Superior temporal gyrus (tissue), 1 donor: Measurements from ENCODE around the gene CAPN5.
"Not testable (repeated sequence)": the region's sequence is repeated elsewhere in the genome, so short reads cannot be mapped to it uniquely, and the experiment has no call there.

Experiments
- DNase-seq: peaks from one replicate; pipeline ENCODE4 v3.0.0-alpha.2; 2016; ENCODE audit errors: extremely low spot score

CAPN5 gene

GRCh38 chr11:77096591-77097019 is 29.8 kb downstream of the CAPN5 start:
- DNase-seq, result no peak

GRCh38 chr11:77097180-77097579 is 30.4 kb downstream of the CAPN5 start:
- not testable (repeated sequence) for DNase-seq

GRCh38 chr11:77100166-77101042 is 33.6 kb downstream of the CAPN5 start:
- no peak for DNase-seq

GRCh38 chr11:77101043-77101537 is 34.3 kb downstream of the CAPN5 start:
- DNase-seq, result no peak

GRCh38 chr11:77102246-77103210 is 35.8 kb downstream of the CAPN5 start, which contains the start of gene OMP:
TSS of gene OMP (plus strand) at chr11:77102840. CDS start at chr11:77102840, 0 bp downstream.
- no peak for DNase-seq

GRCh38 chr11:77103319-77103718 is 36.5 kb downstream of the CAPN5 start:
- DNase-seq, result no peak

GRCh38 chr11:77104727-77105126 is 38.0 kb downstream of the CAPN5 start:
- DNase-seq, result no peak

GRCh38 chr11:77106321-77106720 is 39.5 kb downstream of the CAPN5 start:
- DNase-seq, result no peak

- DNase-seq, result no peak
These were observed 40.0 kb downstream of the CAPN5 start for GRCh38 chr11:77106759-77107158.

GRCh38 chr11:77107950-77108349 is 41.2 kb downstream of the CAPN5 start:
- DNase-seq, result no peak

GRCh38 chr11:77108436-77108835 is 41.7 kb downstream of the CAPN5 start:
- no peak for DNase-seq

GRCh38 chr11:77109236-77110019 is 42.7 kb downstream of the CAPN5 start:
- DNase-seq, result no peak

- no peak for DNase-seq
These were observed 44.1 kb downstream of the CAPN5 start for GRCh38 chr11:77110836-77111235.

- DNase-seq, result no peak
These were observed 44.5 kb downstream of the CAPN5 start for GRCh38 chr11:77111277-77111676.

GRCh38 chr11:77111946-77112345 is 45.2 kb downstream of the CAPN5 start:
- no peak for DNase-seq

- no peak for DNase-seq
These were observed 46.0 kb downstream of the CAPN5 start for GRCh38 chr11:77112641-77113381.

GRCh38 chr11:77113382-77114088 is 46.8 kb downstream of the CAPN5 start:
- DNase-seq, result peak; percentile 54

- no peak for DNase-seq
These were observed 47.3 kb downstream of the CAPN5 start for GRCh38 chr11:77114089-77114463.

GRCh38 chr11:77115181-77115611 is 48.4 kb downstream of the CAPN5 start:
- no peak for DNase-seq

- DNase-seq, result no peak
These were observed 49.2 kb downstream of the CAPN5 start for GRCh38 chr11:77115956-77116355.
